ENCODE data around the gene ID2.

ID2 gene

GRCh38 chr2:8681786-8682692 is at the start of gene ID2:
Gene ID2 (plus strand): TSS chr2:8682056. CDS start chr2:8682166, 110 bp downstream.
- DNase-seq = peak; percentile 79 to 100 (median 97)

- no peak for DNase-seq
These were observed 49.1 kb upstream of the ID2 start for GRCh38 chr2:8632755-8633154.

- DNase-seq = no peak
These were observed 48.6 kb upstream of the ID2 start for GRCh38 chr2:8633186-8633734.

- no peak for DNase-seq
These were observed 48.0 kb upstream of the ID2 start for GRCh38 chr2:8633735-8634313.

GRCh38 chr2:8634466-8635172 is 47.2 kb upstream of the ID2 start:
- no peak for DNase-seq

- DNase-seq = no peak
These were observed 45.8 kb upstream of the ID2 start for GRCh38 chr2:8636041-8636491.

- DNase-seq = no peak
These were observed 44.9 kb upstream of the ID2 start for GRCh38 chr2:8636721-8637636.

- DNase-seq = no peak
These were observed 43.5 kb upstream of the ID2 start for GRCh38 chr2:8638327-8638726.

GRCh38 chr2:8639122-8639635 is 42.7 kb upstream of the ID2 start:
- no peak for DNase-seq

- no peak for DNase-seq
These were observed 41.4 kb upstream of the ID2 start for GRCh38 chr2:8640498-8640897.

- DNase-seq = no peak
These were observed 40.4 kb upstream of the ID2 start for GRCh38 chr2:8641301-8641965.

GRCh38 chr2:8642366-8643068 is 39.3 kb upstream of the ID2 start:
- peak in 19 of 56 donors; percentile 8 to 59 (median 38) for DNase-seq

GRCh38 chr2:8643250-8643995 is 38.4 kb upstream of the ID2 start:
- no peak for DNase-seq

GRCh38 chr2:8643996-8644356 is 37.9 kb upstream of the ID2 start:
- no peak for DNase-seq

- DNase-seq = peak in 1 of 56 donors; percentile 7
These were observed 37.2 kb upstream of the ID2 start for GRCh38 chr2:8644605-8645175.

GRCh38 chr2:8645176-8645831 is 36.6 kb upstream of the ID2 start:
- DNase-seq = no peak

- no peak for DNase-seq
These were observed 35.0 kb upstream of the ID2 start for GRCh38 chr2:8646731-8647461.
